NB4 (cell line): ENCODE measurements around the gene PRMT3.

Experiments used
- CTCF ChIP-seq: IDR thresholded peaks from one replicate; pipeline ENCODE4 v1.5.1; 2012; ENCODE audit warnings: low read depth, low read length
- MAX ChIP-seq: IDR thresholded peaks from 2 replicates; pipeline ENCODE4 v1.6.1; 2011; ENCODE audit warnings: low read depth, low read length
- POLR2A ChIP-seq: IDR thresholded peaks from 2 replicates; pipeline ENCODE4 v1.6.1; 2011; ENCODE audit warnings: mild to moderate bottlenecking; ENCODE audit not compliant: insufficient read length; ENCODE audit errors: extremely low read depth

GRCh38 chr11:20477418-20478090, 90.0 kb downstream of the PRMT3 start:
- TF ChIP-seq CTCF, result no peak
- no peak for TF ChIP-seq POLR2A
- no peak for TF ChIP-seq MAX
